ENCODE data around the gene MFSD6L.
"Not testable (repeated sequence)": the region's sequence is repeated elsewhere in the genome, so short reads cannot be mapped to it uniquely, and the experiment has no call there.

Gene MFSD6L

GRCh38 chr17:8818047-8818446 lies 18.9 kb upstream of the MFSD6L start:
- no peak overlapping the region for H3K27ac ChIP-seq
- no peak for TF ChIP-seq CTCF (conservative IDR thresholded peaks at IDR 0.05; ENCODE audit: low read depth)
- ChIA-PET CTCF (interaction anchor here (0.7 kb wide), 1 partner anchor 16 kb away, joined by 4 read pairs; no protein-coding TSS in a partner anchor), POLR2A (ENCODE audit: low non-redundant PET) (interaction anchor here (0.7 kb wide), 1 partner anchor 410 kb away, joined by 3 read pairs; no protein-coding TSS in a partner anchor)
- no peak for DNase-seq (ENCODE audit: low spot score)

- POLR2A ChIA-PET (ENCODE audit: low non-redundant PET), result no interaction called here
- peak; percentile 38 for DNase-seq (ENCODE audit: low spot score)
- no peak for TF ChIP-seq CTCF (conservative IDR thresholded peaks at IDR 0.05; ENCODE audit: low read depth)
- CTCF ChIA-PET, result interaction anchor here (0.7 to 1.1 kb wide), 2 partner anchors 21 to 88 kb away, joined by 3 to 4 read pairs; no protein-coding TSS in a partner anchor
- no peak overlapping the region for H3K27ac ChIP-seq
Measured at GRCh38 chr17:8806926-8807550, 7.9 kb upstream of the MFSD6L start.

GRCh38 chr17:8806253-8806925 lies 7.2 kb upstream of the MFSD6L start:
- no peak overlapping the region for H3K27ac ChIP-seq
- CTCF ChIA-PET, result interaction anchor here (0.7 kb wide), 1 partner anchor 89 kb away, joined by 3 read pairs; no protein-coding TSS in a partner anchor
- DNase-seq (ENCODE audit: low spot score), result no peak
- TF ChIP-seq CTCF (conservative IDR thresholded peaks at IDR 0.05; ENCODE audit: low read depth), result no peak
- POLR2A ChIA-PET (ENCODE audit: low non-redundant PET), result no interaction called here

GRCh38 chr17:8805396-8805795 lies 6.2 kb upstream of the MFSD6L start:
- POLR2A ChIA-PET (ENCODE audit: low non-redundant PET); DNase-seq (ENCODE audit: low spot score); H3K27ac ChIP-seq: not testable (repeated sequence)
- CTCF ChIA-PET, result interaction anchor here (0.6 to 1.4 kb wide), 2 partner anchors 56 to 89 kb away, joined by 3 to 4 read pairs; no protein-coding TSS in a partner anchor

GRCh38 chr17:8803531-8804420 lies 4.6 kb upstream of the MFSD6L start:
- no peak overlapping the region for H3K27ac ChIP-seq
- CTCF ChIA-PET, result interaction anchor here (0.7 to 1.5 kb wide), 3 partner anchors 18 to 194 kb away, joined by 3 to 5 read pairs (median 4); no protein-coding TSS in a partner anchor
- TF ChIP-seq CTCF (conservative IDR thresholded peaks at IDR 0.05; ENCODE audit: low read depth), result no peak
- POLR2A ChIA-PET (ENCODE audit: low non-redundant PET), result no interaction called here
- no peak for DNase-seq (ENCODE audit: low spot score)

GRCh38 chr17:8801135-8801840 lies 2.1 kb upstream of the MFSD6L start:
- no peak overlapping the region for H3K27ac ChIP-seq
- no peak for DNase-seq (ENCODE audit: low spot score)
- ChIA-PET CTCF (no interaction called here), POLR2A (ENCODE audit: low non-redundant PET) (no interaction called here)
- no peak for TF ChIP-seq CTCF (conservative IDR thresholded peaks at IDR 0.05; ENCODE audit: low read depth)
